ENCODE measurements around the gene HLCS.

DNA sequence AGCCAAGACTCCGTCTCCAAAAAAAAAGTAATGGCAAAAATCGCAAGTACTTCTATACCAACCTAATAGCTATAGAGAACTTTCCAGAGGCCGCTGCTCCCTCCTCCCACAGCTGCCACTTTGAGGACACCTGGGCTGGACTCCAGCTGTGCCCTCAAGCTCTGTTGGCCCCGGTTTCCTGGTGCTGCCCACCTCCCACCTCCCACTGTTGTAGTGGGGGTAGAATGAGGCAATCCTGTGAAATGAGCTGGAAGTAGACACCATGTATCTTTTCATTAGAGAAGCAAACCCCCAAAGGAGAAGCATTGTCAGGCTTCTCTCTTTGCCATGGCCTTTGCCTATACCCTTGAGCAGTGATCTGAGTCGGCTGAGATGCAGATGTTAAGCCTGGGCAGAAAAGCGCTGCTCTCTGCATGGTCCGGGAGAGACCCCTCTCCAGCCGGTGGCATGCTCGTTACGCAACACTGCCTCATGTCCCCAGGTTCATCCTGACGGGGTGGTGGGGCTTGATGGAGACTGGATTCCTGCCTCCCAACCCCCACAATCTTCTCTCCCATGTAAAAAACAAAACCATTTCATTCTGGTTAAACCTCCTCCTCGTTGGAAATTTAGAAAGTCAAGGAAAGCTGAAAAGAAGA, 227.9 kb downstream of the HLCS start:
- TF ChIP-seq, protein P1, sequence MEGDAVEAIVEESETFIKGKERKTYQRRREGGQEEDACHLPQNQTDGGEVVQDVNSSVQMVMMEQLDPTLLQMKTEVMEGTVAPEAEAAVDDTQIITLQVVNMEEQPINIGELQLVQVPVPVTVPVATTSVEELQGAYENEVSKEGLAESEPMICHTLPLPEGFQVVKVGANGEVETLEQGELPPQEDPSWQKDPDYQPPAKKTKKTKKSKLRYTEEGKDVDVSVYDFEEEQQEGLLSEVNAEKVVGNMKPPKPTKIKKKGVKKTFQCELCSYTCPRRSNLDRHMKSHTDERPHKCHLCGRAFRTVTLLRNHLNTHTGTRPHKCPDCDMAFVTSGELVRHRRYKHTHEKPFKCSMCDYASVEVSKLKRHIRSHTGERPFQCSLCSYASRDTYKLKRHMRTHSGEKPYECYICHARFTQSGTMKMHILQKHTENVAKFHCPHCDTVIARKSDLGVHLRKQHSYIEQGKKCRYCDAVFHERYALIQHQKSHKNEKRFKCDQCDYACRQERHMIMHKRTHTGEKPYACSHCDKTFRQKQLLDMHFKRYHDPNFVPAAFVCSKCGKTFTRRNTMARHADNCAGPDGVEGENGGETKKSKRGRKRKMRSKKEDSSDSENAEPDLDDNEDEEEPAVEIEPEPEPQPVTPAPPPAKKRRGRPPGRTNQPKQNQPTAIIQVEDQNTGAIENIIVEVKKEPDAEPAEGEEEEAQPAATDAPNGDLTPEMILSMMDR (IDR thresholded peaks at IDR 0.05; ENCODE audit: low read length): no peak
- TF ChIP-seq EZH2 (optimal IDR thresholded peaks at IDR 0.05; ENCODE audit: low read depth, low read length): no peak
- no peak for TF ChIP-seq EZH2phosphoT487 (IDR thresholded peaks at IDR 0.05; ENCODE audit: low read length)
